ENCODE data around the gene KLB.
"Not testable (repeated sequence)": the region's sequence is repeated elsewhere in the genome, so short reads cannot be mapped to it uniquely, and the experiment has no call there.

KLB gene

GRCh38 chr4:39426728-39427127, 20.0 kb downstream of the KLB start:
- DNase-seq (ENCODE audit: low read depth, low spot score), result no peak

DNA sequence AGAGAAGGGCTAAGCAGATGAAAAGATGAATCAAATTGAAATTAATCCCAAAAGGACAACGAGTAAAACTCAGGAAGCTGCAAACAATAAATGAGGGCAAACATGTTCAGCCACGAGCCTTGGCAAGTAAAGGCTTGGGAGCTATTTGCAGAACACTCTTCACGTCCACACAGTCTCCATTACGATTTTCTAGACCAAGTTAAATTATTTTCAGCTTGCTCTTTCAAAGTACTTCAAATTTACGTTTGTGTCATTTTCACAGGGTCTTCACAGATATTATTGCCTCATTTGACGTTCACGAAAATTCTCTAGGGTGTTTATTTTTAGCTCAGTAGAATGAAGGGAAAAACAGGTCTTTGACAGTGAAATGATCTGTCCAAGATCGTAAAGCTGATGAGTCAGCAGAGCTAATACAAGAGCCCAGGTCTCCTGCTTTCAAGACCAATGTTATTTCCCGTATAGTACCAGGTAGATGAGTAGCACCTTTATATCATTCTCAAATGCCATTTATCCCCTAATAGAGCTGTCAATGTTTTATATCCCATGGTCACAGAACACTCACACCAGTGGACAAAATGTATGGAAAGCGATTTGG, 20.9 kb downstream of the KLB start:
- DNase-seq (ENCODE audit: low read depth, low spot score), result no peak

GRCh38 chr4:39429476-39430334, 23.0 kb downstream of the KLB start:
- no peak for DNase-seq (ENCODE audit: low read depth, low spot score)

DNA sequence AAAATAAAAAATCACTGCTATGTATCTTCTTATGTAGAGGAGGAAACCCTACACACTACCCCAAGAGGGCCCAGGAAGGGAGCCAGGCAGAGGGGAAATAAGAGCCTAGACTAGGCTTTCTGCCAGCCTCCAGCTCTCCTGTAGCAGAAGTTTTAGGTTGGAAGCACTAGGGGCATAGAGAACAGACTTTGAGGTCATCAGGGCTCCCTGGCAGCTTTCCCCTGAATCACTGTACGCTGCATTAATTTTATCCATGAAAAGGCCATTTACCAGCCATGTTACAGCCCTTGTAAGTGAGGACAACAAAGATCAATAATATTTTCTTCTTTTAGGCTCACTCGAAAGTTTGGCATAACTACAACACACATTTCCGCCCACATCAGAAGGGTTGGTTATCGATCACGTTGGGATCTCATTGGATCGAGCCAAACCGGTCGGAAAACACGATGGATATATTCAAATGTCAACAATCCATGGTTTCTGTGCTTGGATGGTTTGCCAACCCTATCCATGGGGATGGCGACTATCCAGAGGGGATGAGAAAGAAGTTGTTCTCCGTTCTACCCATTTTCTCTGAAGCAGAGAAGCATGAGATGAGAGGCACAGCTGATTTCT, 27.3 kb downstream of the KLB start:
- DNase-seq (ENCODE audit: low read depth, low spot score), result no peak

- no peak for DNase-seq (ENCODE audit: low read depth, low spot score)
These were observed 29.2 kb downstream of the KLB start for GRCh38 chr4:39435659-39436563.

DNA sequence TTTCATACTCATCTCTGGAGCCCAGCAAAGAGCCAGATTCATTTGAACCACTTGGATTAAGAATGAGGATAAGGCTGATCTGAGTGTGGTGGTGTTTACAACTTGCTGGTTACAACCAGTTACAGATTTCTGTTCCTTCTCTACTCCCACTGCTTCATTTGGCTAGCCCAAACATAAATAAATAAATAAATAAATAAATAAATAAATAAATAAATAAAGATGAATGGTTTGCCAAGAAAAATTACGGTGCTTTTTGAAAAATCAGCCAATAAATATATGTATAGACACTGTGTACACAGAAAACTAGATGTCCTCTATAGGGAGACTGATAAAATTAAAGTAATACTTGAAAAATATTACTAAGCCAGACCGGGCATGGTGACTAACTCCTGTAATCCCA, 34.9 kb downstream of the KLB start:
- DNase-seq (ENCODE audit: low read depth, low spot score), result no peak

DNA sequence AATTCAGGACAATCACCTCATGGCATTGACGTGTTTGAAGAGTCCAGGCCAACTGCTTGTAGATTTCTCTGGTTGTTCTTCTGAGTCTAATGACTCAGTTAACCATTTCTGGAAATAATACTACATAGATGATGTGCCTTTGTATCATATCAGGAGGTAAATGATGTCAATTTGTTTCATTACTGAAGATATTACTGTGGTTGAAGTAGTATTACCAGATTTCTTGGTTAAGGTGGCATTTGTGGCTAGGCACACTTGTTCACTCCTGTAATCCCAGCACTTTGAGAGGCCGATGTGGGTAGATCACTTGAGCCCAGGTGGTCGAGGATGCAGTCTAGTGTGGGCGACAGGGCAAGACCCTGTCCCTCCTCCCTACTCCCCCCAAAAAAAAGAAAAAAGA, 36.3 kb downstream of the KLB start:
- no peak for DNase-seq (ENCODE audit: low read depth, low spot score)

DNA sequence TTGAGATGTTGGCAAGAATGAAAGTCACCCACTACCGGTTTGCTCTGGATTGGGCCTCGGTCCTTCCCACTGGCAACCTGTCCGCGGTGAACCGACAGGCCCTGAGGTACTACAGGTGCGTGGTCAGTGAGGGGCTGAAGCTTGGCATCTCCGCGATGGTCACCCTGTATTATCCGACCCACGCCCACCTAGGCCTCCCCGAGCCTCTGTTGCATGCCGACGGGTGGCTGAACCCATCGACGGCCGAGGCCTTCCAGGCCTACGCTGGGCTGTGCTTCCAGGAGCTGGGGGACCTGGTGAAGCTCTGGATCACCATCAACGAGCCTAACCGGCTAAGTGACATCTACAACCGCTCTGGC, 39.7 kb downstream of the KLB start:
- DNase-seq (ENCODE audit: low read depth, low spot score), result no peak

- DNase-seq (ENCODE audit: low read depth, low spot score), result peak; percentile 75
These were observed 40.3 kb downstream of the KLB start for GRCh38 chr4:39446842-39447573.

DNA sequence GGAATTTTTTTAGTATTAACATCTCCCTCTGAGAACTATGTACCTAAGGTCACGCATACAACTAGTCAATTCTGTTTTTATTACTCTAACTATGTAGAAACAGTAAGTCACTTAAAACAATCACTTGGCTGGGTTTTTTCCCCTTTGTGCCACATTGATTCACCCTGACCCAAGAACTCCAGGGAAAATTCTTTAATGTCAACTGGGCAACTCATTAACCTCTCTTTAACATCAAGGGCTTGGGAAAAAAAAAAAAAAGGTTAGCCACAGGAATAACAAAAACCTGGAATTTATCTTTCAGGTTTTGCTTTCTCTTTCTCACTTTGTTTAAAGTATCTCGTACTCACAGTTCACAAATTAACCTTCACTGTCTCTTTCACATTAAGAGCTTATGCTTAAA, 43.9 kb downstream of the KLB start:
- DNase-seq (ENCODE audit: low read depth, low spot score), result no peak

- DNase-seq (ENCODE audit: low read depth, low spot score), result no peak
These were observed 44.8 kb downstream of the KLB start for GRCh38 chr4:39451423-39452023.

DNA sequence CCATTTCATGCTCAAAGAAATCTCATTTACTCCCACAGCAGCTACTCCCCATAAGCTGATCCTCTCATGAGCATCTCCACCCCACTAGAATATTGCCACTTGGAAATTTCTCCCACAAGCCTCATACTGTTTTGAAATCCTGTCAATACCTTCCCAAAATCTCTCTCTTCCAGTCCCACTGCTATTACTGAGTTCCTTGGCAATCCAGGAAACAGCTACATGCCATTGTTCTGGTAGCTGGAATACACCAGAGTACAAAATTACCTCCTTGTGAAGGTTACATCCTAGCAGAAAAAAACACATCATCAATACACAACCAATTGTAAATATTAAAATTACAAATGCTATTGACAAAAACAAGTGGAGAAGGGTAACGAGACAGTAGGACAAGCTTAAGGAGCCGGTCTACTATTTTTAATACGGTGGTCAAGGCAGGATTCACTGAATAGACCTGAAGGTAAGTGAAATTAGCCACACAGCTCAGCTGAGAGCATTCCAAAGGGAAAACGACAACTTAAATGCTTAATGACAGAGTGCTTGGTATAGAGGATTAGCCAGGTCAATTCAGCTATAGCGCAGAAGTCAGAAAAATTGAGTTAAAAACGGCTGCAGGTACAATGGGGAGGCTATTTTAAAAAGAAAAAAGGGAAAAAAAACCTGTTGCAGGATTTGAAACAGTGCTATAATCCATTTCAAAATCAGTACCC, 45.6 kb downstream of the KLB start:
- no peak for DNase-seq (ENCODE audit: low read depth, low spot score)

- no peak for DNase-seq (ENCODE audit: low read depth, low spot score)
These were observed 46.3 kb downstream of the KLB start for GRCh38 chr4:39452860-39453587.

GRCh38 chr4:39453738-39454137, 47.0 kb downstream of the KLB start:
- no peak for DNase-seq (ENCODE audit: low read depth, low spot score)

GRCh38 chr4:39455486-39455885, 48.8 kb downstream of the KLB start:
- DNase-seq (ENCODE audit: low read depth, low spot score), result no peak

- no peak for DNase-seq (ENCODE audit: low read depth, low spot score)
These were observed 50.4 kb downstream of the KLB start for GRCh38 chr4:39456946-39457763.

DNA sequence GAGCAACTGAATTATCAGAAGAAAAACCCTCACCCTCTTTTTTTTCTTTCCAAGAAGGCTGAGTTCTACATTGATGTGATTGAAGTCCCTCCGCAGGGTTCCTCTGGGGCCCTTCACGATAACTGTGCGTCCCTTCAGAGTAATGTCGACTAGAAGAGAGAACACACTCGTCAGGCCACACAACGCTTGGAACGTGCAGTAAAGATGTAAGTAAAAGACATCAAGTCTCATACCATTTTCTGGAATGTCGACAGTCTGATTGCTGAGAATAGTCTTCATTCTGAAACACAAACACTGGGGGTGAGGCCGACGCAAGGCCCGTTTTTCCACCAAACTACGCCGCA, 51.4 kb downstream of the KLB start:
- not testable (repeated sequence) for DNase-seq (ENCODE audit: low read depth, low spot score)

DNA sequence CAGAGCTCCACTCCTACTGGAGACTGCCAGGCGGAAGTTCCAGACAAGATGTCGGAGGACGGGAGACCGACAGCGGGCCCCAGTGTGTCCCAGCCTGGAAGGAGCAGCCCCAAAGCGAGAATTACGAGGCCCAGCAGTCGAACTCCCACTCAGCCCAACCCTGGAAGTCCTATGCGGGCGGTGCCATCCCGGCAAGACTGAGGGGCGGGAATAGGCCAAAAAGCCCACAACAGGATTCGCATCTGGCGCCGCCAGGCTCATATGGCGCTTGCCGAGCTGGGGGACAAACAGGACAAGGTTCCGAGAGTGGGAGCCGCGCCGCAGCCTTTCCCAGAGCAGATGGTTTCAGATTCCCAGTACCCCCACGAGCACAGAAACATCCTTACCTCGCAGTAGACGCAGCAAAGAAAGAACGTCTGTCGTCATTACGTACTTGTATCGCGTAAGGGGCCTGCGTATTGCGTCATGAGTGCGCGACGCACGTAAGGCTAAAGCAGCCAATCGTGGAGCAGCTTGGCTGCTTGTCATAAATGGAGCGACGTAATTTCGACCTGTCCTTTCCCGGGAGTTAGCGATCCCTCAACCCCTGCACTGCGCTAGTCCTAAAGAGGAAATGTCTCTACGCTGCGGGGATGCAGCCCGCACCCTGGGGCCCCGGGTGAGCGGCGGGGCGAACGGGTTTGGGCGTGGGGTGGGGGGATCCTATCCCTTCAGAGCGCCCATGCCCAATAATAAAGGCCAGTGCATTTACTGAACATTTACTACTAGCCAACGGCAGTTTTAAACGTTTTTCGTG, 52.0 kb downstream of the KLB start, which contains the start of the genes LIAS and RPL9:
TSS of gene LIAS (plus strand) at position 552 of the 796 bp plus-strand sequence. CDS start at position 614, 62 bp downstream.
TSS of gene RPL9 (minus strand) at position 418 of the 796 bp plus-strand sequence. CDS start 483 bp downstream, outside the sequence.
- DNase-seq (ENCODE audit: low read depth, low spot score), result peak; percentile 97

Data from iPS DF 19.7 (cell line).